GM12892 (cell line): ENCODE data around the gene POP5.
"Not testable (repeated sequence)": the region's sequence is repeated elsewhere in the genome, so short reads cannot be mapped to it uniquely, and the experiment has no call there.

ENCODE experiments used
- DNase-seq: peaks from one replicate; pipeline ENCODE4 v3.0.0; 2011; ENCODE audit not compliant: insufficient read length
- FAIRE-seq: peaks from 2 replicates; lab custom pipeline; 2011; peaks lifted over from hg19 to GRCh38; lab: Jason Lieb, UNC
- POLR2A ChIP-seq: IDR thresholded peaks from 2 replicates; pipeline ENCODE4 v1.6.1; 2011; ENCODE audit warnings: low read depth, low read length, control low read depth
- POLR2AphosphoS5 ChIP-seq: IDR thresholded peaks from 2 replicates; pipeline ENCODE4 v1.6.1; 2011; ENCODE audit warnings: low read depth, low read length, control low read depth
- TAF1 ChIP-seq: IDR thresholded peaks from 2 replicates; pipeline ENCODE4 v1.6.1; 2011; ENCODE audit warnings: low read depth, mild to moderate bottlenecking, control low read depth, low read length, borderline replicate concordance

The POP5 gene

DNA sequence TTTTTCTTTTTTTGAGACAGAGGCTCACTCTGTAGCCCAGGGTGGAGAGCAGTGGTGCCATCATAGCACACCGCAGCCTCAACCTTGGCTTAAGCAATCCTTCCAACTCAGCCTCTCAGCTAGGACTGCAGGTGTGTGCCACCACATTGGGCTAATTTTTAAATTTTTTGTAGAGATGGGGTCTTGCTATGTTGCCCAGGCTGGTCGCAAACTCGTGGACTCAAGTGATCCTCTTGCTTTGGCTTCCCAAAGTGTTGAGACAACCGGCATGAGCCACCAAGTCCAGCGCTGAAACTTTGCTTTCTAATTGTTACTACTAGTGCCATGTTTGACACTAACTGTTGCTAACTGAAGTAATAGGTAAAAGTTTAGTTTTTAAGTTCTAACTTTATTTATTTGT lies 39.0 kb downstream of the POP5 start:
- TF ChIP-seq POLR2A (no peak), POLR2AphosphoS5 (no peak), TAF1 (no peak)
- no peak for DNase-seq
- no peak for FAIRE-seq

GRCh38 chr12:120540445-120540844 lies 40.8 kb downstream of the POP5 start:
- DNase-seq (no peak), FAIRE-seq (no peak)
- no peak for TF ChIP-seq POLR2A
- no peak for TF ChIP-seq POLR2AphosphoS5
- TF ChIP-seq TAF1 = no peak

- TF ChIP-seq POLR2AphosphoS5 (no peak), TAF1 (no peak), POLR2A (no peak)
- DNase-seq = no peak
- FAIRE-seq = no peak
These were observed 41.9 kb downstream of the POP5 start for GRCh38 chr12:120539303-120539702.

DNA sequence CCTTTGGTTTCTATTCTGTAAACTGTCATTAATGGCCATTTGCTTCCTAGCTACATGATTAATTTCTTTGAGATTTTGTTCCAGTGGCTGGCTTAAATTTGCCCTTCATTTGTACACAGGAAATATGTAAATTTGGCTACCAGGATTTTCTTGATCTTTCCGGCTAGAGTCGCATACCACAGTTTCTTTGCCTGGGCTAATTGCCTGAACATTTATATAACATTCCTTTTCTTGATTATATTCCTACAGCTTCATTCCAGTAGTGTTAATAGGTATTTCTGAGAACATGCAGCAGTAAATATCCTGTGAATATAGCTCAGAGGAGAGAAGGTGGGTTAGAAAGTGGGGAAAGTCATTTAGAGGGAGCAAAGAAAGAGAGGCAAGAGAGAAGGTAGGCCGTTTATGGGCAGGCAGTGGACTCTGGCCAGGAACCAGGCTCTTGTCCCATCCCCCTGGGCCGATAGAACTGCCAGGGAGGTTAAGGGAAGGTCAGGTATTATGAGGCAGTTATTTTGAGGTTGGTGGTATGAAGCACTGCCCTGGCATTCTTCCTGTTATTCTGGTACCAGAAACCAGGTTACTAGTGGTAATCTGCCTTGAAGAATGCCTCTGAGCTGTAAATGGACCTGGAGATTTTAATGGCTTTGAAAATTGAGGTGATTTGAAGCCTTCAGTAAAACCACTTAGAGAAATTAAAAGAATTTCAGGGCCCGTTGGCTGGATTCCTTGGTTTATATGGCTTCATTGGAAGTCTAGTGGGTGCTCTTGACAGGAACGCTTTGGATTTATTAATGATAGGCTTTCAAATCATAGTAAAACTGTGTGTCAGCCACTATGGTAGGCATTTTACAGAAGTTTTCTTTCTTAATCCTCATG lies 42.7 kb downstream of the POP5 start:
- FAIRE-seq (no peak), DNase-seq (no peak)
- TF ChIP-seq TAF1 (no peak), POLR2A (no peak), POLR2AphosphoS5 (no peak)

- TF ChIP-seq POLR2A (no peak), POLR2AphosphoS5 (no peak), TAF1 (no peak)
- no peak for FAIRE-seq
- DNase-seq = no peak
These were observed 43.4 kb downstream of the POP5 start for GRCh38 chr12:120537856-120538220.

GRCh38 chr12:120536064-120536791 lies 45.0 kb downstream of the POP5 start:
- DNase-seq = no peak
- no peak for FAIRE-seq
- TF ChIP-seq POLR2A (no peak), POLR2AphosphoS5 (no peak), TAF1 (no peak)

DNA sequence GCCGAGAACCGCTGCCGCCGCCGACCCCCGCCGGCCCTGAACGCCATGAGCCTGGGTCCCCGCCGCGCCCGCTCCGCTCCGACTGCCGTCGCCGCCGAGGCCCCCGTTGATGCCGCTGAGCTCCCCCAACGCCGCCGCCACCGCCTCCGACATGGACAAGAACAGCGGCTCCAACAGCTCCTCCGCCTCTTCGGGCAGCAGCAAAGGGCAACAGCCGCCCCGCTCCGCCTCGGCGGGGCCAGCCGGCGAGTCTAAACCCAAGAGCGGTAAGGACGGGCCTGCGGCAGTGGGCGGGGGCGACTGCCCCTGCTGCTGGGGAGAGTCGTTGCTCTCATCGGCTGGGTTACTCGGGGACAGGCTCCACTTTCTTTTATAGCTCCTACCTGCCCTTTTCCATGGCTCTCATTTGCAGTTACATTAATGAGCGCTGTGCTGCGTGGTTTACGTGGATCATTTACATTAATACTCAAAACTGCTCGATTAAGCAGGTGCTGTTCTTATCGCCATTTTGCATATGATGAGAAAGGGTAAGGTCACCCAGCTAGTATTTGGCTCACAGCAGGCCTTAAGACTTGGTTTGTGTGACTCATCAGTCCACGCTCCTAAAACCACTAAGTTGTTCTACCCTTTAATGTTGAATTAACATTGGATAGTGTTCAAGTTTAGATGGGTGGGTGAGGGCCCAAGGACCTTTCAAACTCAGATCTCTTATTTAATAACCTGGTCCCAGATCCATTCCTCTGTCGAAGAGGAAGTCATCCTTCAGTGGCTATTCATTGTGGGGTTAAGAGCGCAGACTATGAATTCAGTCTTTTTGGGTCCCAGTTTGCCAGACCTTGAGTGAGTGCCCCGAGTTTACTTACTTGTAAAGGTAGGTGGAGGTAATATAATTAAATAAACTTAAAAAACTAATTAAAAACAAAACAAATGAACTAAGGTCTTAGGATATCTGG lies 46.2 kb downstream of the POP5 start:
- TF ChIP-seq TAF1 (no peak), POLR2AphosphoS5 (no peak), POLR2A (no peak)
- FAIRE-seq = peak; percentile 42
- peak; percentile 46 for DNase-seq

DNA sequence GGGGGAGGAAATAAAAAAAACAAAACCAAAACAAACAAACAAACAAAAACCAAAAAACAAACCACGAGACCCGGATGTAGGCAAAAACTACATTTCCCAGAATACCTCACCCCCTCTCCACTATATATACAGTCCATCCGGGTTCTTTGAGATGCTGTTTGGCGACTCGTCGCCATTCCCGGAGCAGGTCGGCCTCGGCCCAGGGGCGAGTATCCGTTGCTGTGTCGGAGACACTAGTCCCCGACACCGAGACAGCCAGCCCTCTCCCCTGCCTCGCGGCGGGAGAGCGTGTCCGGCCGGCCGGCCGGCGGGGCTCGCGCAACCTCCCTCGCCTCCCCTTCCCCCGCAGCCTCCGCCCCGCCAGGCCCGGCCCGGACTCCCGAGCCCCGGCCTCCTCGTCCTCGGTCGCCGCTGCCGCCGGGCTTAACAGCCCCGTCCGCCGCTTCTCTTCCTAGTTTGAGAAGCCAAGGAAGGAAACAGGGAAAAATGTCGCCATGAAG lies 46.9 kb downstream of the POP5 start, which contains the start of gene RNF10:
Gene RNF10 (plus strand): TSS at position 154 of the 500 bp plus-strand sequence. CDS start 456 bp downstream, outside the sequence.
- peak; percentile 82 for DNase-seq
- FAIRE-seq = peak; percentile 75
- TF ChIP-seq POLR2A = peak; percentile 97
- no peak for TF ChIP-seq TAF1
- peak; percentile 94 for TF ChIP-seq POLR2AphosphoS5

GRCh38 chr12:120532701-120533238 lies 48.4 kb downstream of the POP5 start:
- FAIRE-seq (no peak), DNase-seq (no peak)
- TF ChIP-seq POLR2A = no peak
- TF ChIP-seq POLR2AphosphoS5 = no peak
- no peak for TF ChIP-seq TAF1

- DNase-seq, FAIRE-seq: not testable (repeated sequence)
These were observed 50.8 kb downstream of the POP5 start for GRCh38 chr12:120530418-120530761.
